ENCODE results near the gene LZTS2.
A peak's percentile ranks its signal among the peaks of the same experiment; 100 is the strongest.

The LZTS2 gene

DNA sequence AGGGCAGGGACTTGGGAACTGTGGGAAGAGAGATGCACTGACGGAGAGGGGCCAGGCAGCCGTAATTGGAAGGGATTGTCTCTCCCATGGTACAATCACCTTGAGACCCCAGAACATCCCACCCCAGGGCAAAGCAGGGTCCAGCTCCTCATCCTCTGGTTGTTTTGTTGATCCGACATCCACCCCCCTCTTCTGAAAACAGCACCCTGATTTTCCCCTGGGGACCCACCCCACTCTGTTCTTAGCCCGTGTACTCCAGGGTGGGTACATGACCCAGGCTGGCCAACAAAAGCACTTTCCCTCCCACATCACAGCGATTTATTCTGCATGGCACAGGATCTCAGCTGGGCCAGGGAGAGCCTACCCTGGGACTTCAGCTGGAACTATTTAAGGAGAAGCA lies 17.2 kb downstream of the LZTS2 start:
- H2BK120ac ChIP-seq (ENCODE audit: low read depth, low read length) = no peak overlapping the region
- no peak overlapping the region for H3K18ac ChIP-seq (ENCODE audit: low read length)
- H3K4me2 ChIP-seq (ENCODE audit: low read length) = no peak overlapping the region
- H3K9ac ChIP-seq (ENCODE audit: low read length) = no peak overlapping the region
- no peak overlapping the region for H4K5ac ChIP-seq (ENCODE audit: low read length)
- no peak overlapping the region for H3K23ac ChIP-seq (ENCODE audit: low read length)
- DNase-seq = no peak
- no peaks in the 10 kb centered on the region for H3K36me3 ChIP-seq (ENCODE audit: control insufficient read depth, insufficient read depth, low read length)
- no peak overlapping the region for H3K4ac ChIP-seq (ENCODE audit: low read depth, low read length)
- no peaks in the 10 kb centered on the region for H3K79me2 ChIP-seq (ENCODE audit: control insufficient read depth, insufficient read depth, low read length)
- peaks cover 8% of the 10 kb centered on the region for H3K27me3 ChIP-seq (ENCODE audit: insufficient read depth, low read length, poor library complexity)
- no peak overlapping the region for H3K4me3 ChIP-seq (ENCODE audit: low read length)
- no peak overlapping the region for H2BK5ac ChIP-seq (ENCODE audit: low read length)
- H4K8ac ChIP-seq (ENCODE audit: low read depth, low read length) = no peak overlapping the region
- no peak overlapping the region for H2AK5ac ChIP-seq (ENCODE audit: low read length)
- no peak overlapping the region for H2BK15ac ChIP-seq (replicated peaks; ENCODE audit: low read depth)
- H3K4me1 ChIP-seq (ENCODE audit: control insufficient read depth, low read depth, low read length) = peaks cover 4% of the 10 kb centered on the region
- H3K79me1 ChIP-seq (ENCODE audit: low read length) = no peaks in the 10 kb centered on the region
- WGBS (ENCODE audit: extremely low coverage, insufficient coverage, low lambda C conversion rate) = no CpG with 5 or more reads among the region's 5 CpGs
- no peak overlapping the region for H3K56ac ChIP-seq (ENCODE audit: low read length)
- no peak overlapping the region for H3K27ac ChIP-seq (ENCODE audit: low read depth, low read length)

DNA sequence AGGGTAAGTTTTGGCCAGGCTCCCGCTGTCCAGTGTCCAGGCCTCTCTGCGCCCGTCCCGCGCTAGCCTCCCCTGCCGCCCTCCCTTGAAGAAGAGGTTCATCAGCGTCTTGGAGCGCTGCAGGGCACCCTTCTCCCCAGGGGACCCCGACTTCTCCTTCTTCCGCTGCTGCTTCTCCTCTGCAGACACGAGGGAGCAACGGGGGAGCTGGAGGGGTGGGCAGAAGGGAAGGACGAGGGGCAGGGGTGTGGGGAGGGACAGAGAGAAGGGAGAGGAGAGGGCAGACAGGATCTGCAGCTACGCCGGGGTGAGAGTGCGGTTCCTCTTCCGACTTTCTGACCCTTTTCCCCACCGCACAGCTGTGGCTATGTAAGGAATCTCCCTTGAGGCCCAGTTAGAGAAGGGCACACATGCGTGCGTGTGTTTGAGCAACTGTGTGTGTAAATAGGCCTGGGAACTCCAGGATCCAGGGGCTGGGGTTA lies 18.6 kb downstream of the LZTS2 start:
- Histone ChIP-seq H3K79me2 (ENCODE audit: control insufficient read depth, insufficient read depth, low read length) (no peaks in the 10 kb centered on the region), H3K4me3 (ENCODE audit: low read length) (no peak overlapping the region)
- DNase-seq = peak; percentile 77

DNA sequence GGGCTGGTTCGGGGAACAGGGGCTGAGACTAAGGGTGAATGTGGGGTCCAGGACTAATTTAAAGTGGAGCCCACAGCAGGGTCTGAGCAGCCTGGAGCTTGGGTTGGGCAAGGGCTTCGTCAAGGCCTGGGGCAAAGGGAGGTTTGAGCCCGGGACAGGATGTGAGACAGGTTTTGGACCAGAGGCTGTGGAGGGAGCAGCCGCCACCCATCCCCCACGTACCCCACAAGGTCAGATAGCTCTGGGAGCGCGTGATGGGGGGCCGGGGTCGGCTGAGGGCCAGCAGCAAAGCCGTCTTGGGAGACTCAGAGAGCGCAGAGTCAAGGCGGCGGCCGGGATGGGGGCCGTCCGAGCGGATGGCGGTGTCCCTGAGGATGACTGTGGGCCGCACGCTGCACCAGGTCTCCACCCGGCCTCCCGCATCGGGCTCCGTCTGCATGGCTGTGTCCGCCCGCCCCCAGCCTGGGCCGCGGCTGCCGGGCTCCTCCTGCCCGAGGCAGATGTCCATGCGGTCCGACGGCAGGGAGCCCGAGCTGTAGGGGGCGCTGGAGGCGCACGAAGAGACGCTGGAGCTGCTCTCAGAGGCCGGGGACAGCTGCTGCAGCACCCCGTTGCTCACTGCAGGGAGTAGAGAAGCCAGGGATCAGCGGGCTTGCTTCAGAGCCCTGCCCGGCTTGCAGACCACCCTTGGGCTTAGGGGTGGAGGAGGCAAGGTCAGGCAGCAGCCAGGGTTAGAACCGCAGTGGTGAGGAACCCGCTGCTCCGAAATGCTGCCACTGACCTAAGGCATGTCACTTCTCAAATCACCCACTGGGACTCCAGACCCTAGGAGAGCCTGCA lies 19.2 kb downstream of the LZTS2 start:
- Histone ChIP-seq H3K9ac (ENCODE audit: low read length) (peak overlapping the region; percentile 55), H2AK5ac (ENCODE audit: low read length) (no peak overlapping the region), H3K27me3 (ENCODE audit: insufficient read depth, low read length, poor library complexity) (peaks cover 8% of the 10 kb centered on the region), H4K5ac (ENCODE audit: low read length) (no peak overlapping the region), H2BK5ac (ENCODE audit: low read length) (no peak overlapping the region), H3K4me2 (ENCODE audit: low read length) (peak overlapping the region; percentile 53), H3K79me1 (ENCODE audit: low read length) (no peaks in the 10 kb centered on the region), H3K56ac (ENCODE audit: low read length) (peak overlapping the region; percentile 80), H3K36me3 (ENCODE audit: control insufficient read depth, insufficient read depth, low read length) (no peaks in the 10 kb centered on the region), H3K4me1 (ENCODE audit: control insufficient read depth, low read depth, low read length) (peaks cover 4% of the 10 kb centered on the region), H3K4me3 (ENCODE audit: low read length) (no peak overlapping the region), H3K4ac (ENCODE audit: low read depth, low read length) (no peak overlapping the region), H2BK15ac (replicated peaks; ENCODE audit: low read depth) (no peak overlapping the region), H2BK120ac (ENCODE audit: low read depth, low read length) (no peak overlapping the region), H3K79me2 (ENCODE audit: control insufficient read depth, insufficient read depth, low read length) (no peaks in the 10 kb centered on the region), H3K27ac (ENCODE audit: low read depth, low read length) (no peak overlapping the region), H3K18ac (ENCODE audit: low read length) (no peak overlapping the region), H4K8ac (ENCODE audit: low read depth, low read length) (no peak overlapping the region), H3K23ac (ENCODE audit: low read length) (peak overlapping the region; percentile 50)
- peak; percentile 89 for DNase-seq
- no CpG with 5 or more reads among the region's 45 CpGs for WGBS (ENCODE audit: extremely low coverage, insufficient coverage, low lambda C conversion rate)

More for the DNA sequence above, 18.6 kb downstream of the LZTS2 start:
- Histone ChIP-seq H2BK5ac (ENCODE audit: low read length) (no peak overlapping the region), H2AK5ac (ENCODE audit: low read length) (no peak overlapping the region), H3K36me3 (ENCODE audit: control insufficient read depth, insufficient read depth, low read length) (no peaks in the 10 kb centered on the region), H3K18ac (ENCODE audit: low read length) (no peak overlapping the region), H3K4me2 (ENCODE audit: low read length) (peak overlapping the region; percentile 53), H2BK15ac (replicated peaks; ENCODE audit: low read depth) (no peak overlapping the region), H3K4me1 (ENCODE audit: control insufficient read depth, low read depth, low read length) (peaks cover 4% of the 10 kb centered on the region), H3K23ac (ENCODE audit: low read length) (peak overlapping the region; percentile 50), H3K56ac (ENCODE audit: low read length) (peak overlapping the region; percentile 80), H2BK120ac (ENCODE audit: low read depth, low read length) (no peak overlapping the region), H3K9ac (ENCODE audit: low read length) (peak overlapping the region; percentile 55), H3K27ac (ENCODE audit: low read depth, low read length) (no peak overlapping the region), H3K27me3 (ENCODE audit: insufficient read depth, low read length, poor library complexity) (peaks cover 8% of the 10 kb centered on the region), H4K5ac (ENCODE audit: low read length) (no peak overlapping the region), H4K8ac (ENCODE audit: low read depth, low read length) (no peak overlapping the region), H3K79me1 (ENCODE audit: low read length) (no peaks in the 10 kb centered on the region), H3K4ac (ENCODE audit: low read depth, low read length) (no peak overlapping the region)
- no CpG with 5 or more reads among the region's 20 CpGs for WGBS (ENCODE audit: extremely low coverage, insufficient coverage, low lambda C conversion rate)

DNA sequence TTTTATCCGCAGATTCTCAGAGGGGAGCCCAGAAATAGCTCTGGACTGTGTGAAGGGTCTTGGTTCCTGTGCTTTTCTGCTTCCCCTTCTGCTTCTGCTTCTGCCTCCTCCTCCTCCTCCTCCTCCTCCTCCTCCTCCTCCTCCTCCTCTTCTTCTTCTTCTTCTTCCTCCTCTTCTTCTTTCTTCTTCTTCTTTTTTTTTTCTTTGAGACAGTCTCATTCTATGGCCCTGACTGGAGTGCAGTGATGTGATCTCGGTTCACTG lies 19.8 kb downstream of the LZTS2 start:
- Histone ChIP-seq H3K23ac (ENCODE audit: low read length) (no peak overlapping the region), H3K9ac (ENCODE audit: low read length) (no peak overlapping the region), H2AK5ac (ENCODE audit: low read length) (no peak overlapping the region), H3K56ac (ENCODE audit: low read length) (no peak overlapping the region), H3K27me3 (ENCODE audit: insufficient read depth, low read length, poor library complexity) (peaks cover 8% of the 10 kb centered on the region), H4K5ac (ENCODE audit: low read length) (no peak overlapping the region), H3K79me2 (ENCODE audit: control insufficient read depth, insufficient read depth, low read length) (no peaks in the 10 kb centered on the region), H3K4me3 (ENCODE audit: low read length) (no peak overlapping the region), H3K4ac (ENCODE audit: low read depth, low read length) (no peak overlapping the region), H3K4me2 (ENCODE audit: low read length) (no peak overlapping the region), H2BK120ac (ENCODE audit: low read depth, low read length) (no peak overlapping the region), H3K27ac (ENCODE audit: low read depth, low read length) (no peak overlapping the region), H3K36me3 (ENCODE audit: control insufficient read depth, insufficient read depth, low read length) (no peaks in the 10 kb centered on the region), H2BK15ac (replicated peaks; ENCODE audit: low read depth) (no peak overlapping the region), H3K18ac (ENCODE audit: low read length) (no peak overlapping the region), H3K79me1 (ENCODE audit: low read length) (no peaks in the 10 kb centered on the region), H3K4me1 (ENCODE audit: control insufficient read depth, low read depth, low read length) (peaks cover 4% of the 10 kb centered on the region), H2BK5ac (ENCODE audit: low read length) (no peak overlapping the region), H4K8ac (ENCODE audit: low read depth, low read length) (no peak overlapping the region)
- no CpG with 5 or more reads among the region's 2 CpGs for WGBS (ENCODE audit: extremely low coverage, insufficient coverage, low lambda C conversion rate)
- DNase-seq = no peak

DNA sequence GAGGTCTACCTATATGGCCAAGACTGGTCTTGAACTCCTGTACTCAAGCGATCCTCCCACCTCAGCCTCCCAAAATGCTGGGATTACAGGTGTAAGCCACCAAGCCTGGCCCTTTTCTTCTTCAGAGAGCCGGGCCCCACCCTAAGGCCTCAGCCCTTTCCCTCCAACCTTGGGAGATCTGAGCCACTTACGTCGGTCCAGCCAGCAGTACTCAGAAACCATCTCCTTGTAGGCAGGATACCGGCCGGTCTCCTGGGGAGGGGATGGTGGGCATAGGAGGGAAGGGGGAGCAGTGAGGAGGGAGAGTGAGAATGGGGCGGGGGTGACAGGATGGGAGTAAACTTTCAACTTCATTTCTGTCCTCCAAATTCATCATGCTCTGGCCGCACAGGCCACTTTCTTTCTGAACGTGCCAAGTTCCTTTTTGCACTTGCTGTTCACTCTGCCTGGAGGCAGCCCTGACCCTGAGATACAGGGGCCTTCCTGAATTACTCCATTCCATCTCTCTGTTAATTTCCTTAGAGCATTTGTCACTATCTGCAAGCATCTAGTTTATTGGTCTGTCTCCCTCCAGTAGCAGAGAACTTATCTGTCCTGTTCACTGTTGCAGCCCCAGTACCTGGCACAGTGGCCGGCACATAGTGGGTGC lies 20.9 kb downstream of the LZTS2 start:
- H3K79me2 ChIP-seq (ENCODE audit: control insufficient read depth, insufficient read depth, low read length) = no peaks in the 10 kb centered on the region
- H2BK120ac ChIP-seq (ENCODE audit: low read depth, low read length) = no peak overlapping the region
- WGBS (ENCODE audit: extremely low coverage, insufficient coverage, low lambda C conversion rate) = no CpG with 5 or more reads among the region's 10 CpGs
- no peak overlapping the region for H3K27ac ChIP-seq (ENCODE audit: low read depth, low read length)
- H3K4ac ChIP-seq (ENCODE audit: low read depth, low read length) = no peak overlapping the region
- peaks cover 8% of the 10 kb centered on the region for H3K27me3 ChIP-seq (ENCODE audit: insufficient read depth, low read length, poor library complexity)
- no peak for DNase-seq
- no peak overlapping the region for H4K8ac ChIP-seq (ENCODE audit: low read depth, low read length)
- no peaks in the 10 kb centered on the region for H3K79me1 ChIP-seq (ENCODE audit: low read length)
- H3K23ac ChIP-seq (ENCODE audit: low read length) = no peak overlapping the region
- H3K4me1 ChIP-seq (ENCODE audit: control insufficient read depth, low read depth, low read length) = peaks cover 4% of the 10 kb centered on the region
- no peak overlapping the region for H2BK5ac ChIP-seq (ENCODE audit: low read length)
- H3K36me3 ChIP-seq (ENCODE audit: control insufficient read depth, insufficient read depth, low read length) = no peaks in the 10 kb centered on the region
- no peak overlapping the region for H3K9ac ChIP-seq (ENCODE audit: low read length)
- no peak overlapping the region for H3K4me2 ChIP-seq (ENCODE audit: low read length)
- H3K18ac ChIP-seq (ENCODE audit: low read length) = no peak overlapping the region
- H4K5ac ChIP-seq (ENCODE audit: low read length) = no peak overlapping the region
- H3K4me3 ChIP-seq (ENCODE audit: low read length) = no peak overlapping the region
- no peak overlapping the region for H2AK5ac ChIP-seq (ENCODE audit: low read length)
- H2BK15ac ChIP-seq (replicated peaks; ENCODE audit: low read depth) = no peak overlapping the region
- H3K56ac ChIP-seq (ENCODE audit: low read length) = no peak overlapping the region
